Peyer's patch (tissue), 4 donors: Measurements from ENCODE around the gene TMEM8B.

Experiments
- POLR2A ChIP-seq, 2 donors: fragments of 450-650 bp; IDR thresholded peaks; one replicate each; pipeline ENCODE4 v1.5.1; 2017; ENCODE audit warnings: antibody characterized with exemption in 2 of 2, mild to moderate bottlenecking in 2 of 2, moderate library complexity in 2 of 2
- TF ChIP-seq, protein P1 (sequence below), 6 experiments: fragments of 450-650 bp in 4 of 6; fragments of 200-600 bp in 2 of 6; sonication (generic) in 1 of 6; IDR thresholded peaks; one replicate each; pipeline ENCODE4 v1.5.1; 2017 to 2019; ENCODE audit warnings: antibody characterized with exemption in 6 of 6, mild to moderate bottlenecking in 3 of 6, moderate library complexity in 1 of 6

- TF ChIP-seq, protein P1, sequence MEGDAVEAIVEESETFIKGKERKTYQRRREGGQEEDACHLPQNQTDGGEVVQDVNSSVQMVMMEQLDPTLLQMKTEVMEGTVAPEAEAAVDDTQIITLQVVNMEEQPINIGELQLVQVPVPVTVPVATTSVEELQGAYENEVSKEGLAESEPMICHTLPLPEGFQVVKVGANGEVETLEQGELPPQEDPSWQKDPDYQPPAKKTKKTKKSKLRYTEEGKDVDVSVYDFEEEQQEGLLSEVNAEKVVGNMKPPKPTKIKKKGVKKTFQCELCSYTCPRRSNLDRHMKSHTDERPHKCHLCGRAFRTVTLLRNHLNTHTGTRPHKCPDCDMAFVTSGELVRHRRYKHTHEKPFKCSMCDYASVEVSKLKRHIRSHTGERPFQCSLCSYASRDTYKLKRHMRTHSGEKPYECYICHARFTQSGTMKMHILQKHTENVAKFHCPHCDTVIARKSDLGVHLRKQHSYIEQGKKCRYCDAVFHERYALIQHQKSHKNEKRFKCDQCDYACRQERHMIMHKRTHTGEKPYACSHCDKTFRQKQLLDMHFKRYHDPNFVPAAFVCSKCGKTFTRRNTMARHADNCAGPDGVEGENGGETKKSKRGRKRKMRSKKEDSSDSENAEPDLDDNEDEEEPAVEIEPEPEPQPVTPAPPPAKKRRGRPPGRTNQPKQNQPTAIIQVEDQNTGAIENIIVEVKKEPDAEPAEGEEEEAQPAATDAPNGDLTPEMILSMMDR (IDR thresholded peaks at IDR 0.05): no peak
- no peak for TF ChIP-seq POLR2A (IDR thresholded peaks at IDR 0.05)
Measured at GRCh38 chr9:35829084-35829763, at the start of gene TMEM8B.
